HEK293 (cell line): ENCODE measurements around the gene RPS14.

Source experiments
- CTCF ChIP-seq: fragments of 450-650 bp; formaldehyde crosslinking; IDR thresholded peaks from 2 replicates; pipeline ENCODE4 v1.5.1; 2016; ENCODE audit warnings: missing biosample characterization, missing genetic modification characterization
- KLF10 ChIP-seq: fragments of 450-650 bp; IDR thresholded peaks from 2 replicates; pipeline ENCODE4 v1.5.1; 2018; ENCODE audit warnings: missing biosample characterization, mild to moderate bottlenecking, missing genetic modification characterization
- PBX3 ChIP-seq: sonication (generic); formaldehyde crosslinking; IDR thresholded peaks from 2 replicates; pipeline ENCODE4 v1.8.1; 2022; ENCODE audit warnings: mild to moderate bottlenecking, moderate library complexity, missing genetic modification reagents
- PRDM10 ChIP-seq: fragments of 450-650 bp; formaldehyde crosslinking; IDR thresholded peaks from 2 replicates; pipeline ENCODE4 v1.5.1; 2016; ENCODE audit warnings: missing biosample characterization, missing genetic modification characterization
- SP2 ChIP-seq: fragments of 450-650 bp; formaldehyde crosslinking; IDR thresholded peaks from 2 replicates; pipeline ENCODE4 v1.5.1; 2016; ENCODE audit warnings: missing biosample characterization, missing genetic modification characterization
- ZBTB11 ChIP-seq: fragments of 450-650 bp; formaldehyde crosslinking; conservative IDR thresholded peaks from 2 replicates; pipeline ENCODE4 v1.5.1; 2016; ENCODE audit warnings: low read depth, missing biosample characterization, missing genetic modification characterization
- ZBTB21 ChIP-seq: fragments of 450-650 bp; formaldehyde crosslinking; IDR thresholded peaks from 2 replicates; pipeline ENCODE4 v1.5.1; 2017; ENCODE audit warnings: missing biosample characterization, missing genetic modification characterization
- ZBTB7A ChIP-seq: fragments of 450-650 bp; formaldehyde crosslinking; IDR thresholded peaks from 2 replicates; pipeline ENCODE4 v1.5.1; 2016; ENCODE audit warnings: low read depth, missing biosample characterization, missing genetic modification characterization
- ZNF266 ChIP-seq: fragments of 450-650 bp; formaldehyde crosslinking; IDR thresholded peaks from 2 replicates; pipeline ENCODE4 v1.5.1; 2016; ENCODE audit warnings: missing biosample characterization, missing genetic modification characterization, low read depth
- ZNF624 ChIP-seq: fragments of 450-650 bp; formaldehyde crosslinking; IDR thresholded peaks from 2 replicates; pipeline ENCODE4 v1.5.1; 2017; ENCODE audit warnings: missing biosample characterization, missing genetic modification characterization
- ZNF629 ChIP-seq: fragments of 450-650 bp; formaldehyde crosslinking; IDR thresholded peaks from 2 replicates; pipeline ENCODE4 v1.5.1; 2017; ENCODE audit warnings: missing biosample characterization, missing genetic modification characterization
- ZSCAN16 ChIP-seq: fragments of 450-650 bp; formaldehyde crosslinking; IDR thresholded peaks from 2 replicates; pipeline ENCODE4 v1.5.1; 2016; ENCODE audit warnings: missing biosample characterization, missing genetic modification characterization

- TF ChIP-seq PBX3 (CRISPR knock-in tag): no peak
- no peak for TF ChIP-seq KLF10 (tag by site-specific recombination)
- peak; percentile 75 for TF ChIP-seq CTCF (tag by site-specific recombination)
- no peak for TF ChIP-seq ZSCAN16 (tag by site-specific recombination)
- no peak for TF ChIP-seq ZBTB21 (tag by site-specific recombination)
- no peak for TF ChIP-seq ZBTB11 (tag by site-specific recombination)
- no peak; the same call in 1 of the 2 replicates for TF ChIP-seq ZBTB7A (tag by site-specific recombination)
- TF ChIP-seq ZNF624 (tag by site-specific recombination): no peak
- TF ChIP-seq ZNF629: no peak
- TF ChIP-seq ZNF266: no peak
- TF ChIP-seq SP2 (tag by site-specific recombination): peak; percentile 19; the same call in 1 of the 2 replicates
- no peak for TF ChIP-seq PRDM10
Measured at GRCh38 chr5:150458802-150459557, 9.4 kb upstream of the RPS14 start.
